Keratinocyte (primary cell): ENCODE results near the gene ZNF792. TPM values are rescaled to one million over a fixed set of nuclear protein-coding genes. Genes with fewer than 3 reads are reported as not detected.

Experiments used
- DNase-seq: peaks from one replicate; pipeline ENCODE4 v3.0.0-alpha.2; 2011; ENCODE audit warnings: low read depth, missing footprints, low spot score
- FAIRE-seq: peaks from 2 replicates; lab custom pipeline; 2011; peaks lifted over from hg19 to GRCh38; lab: Jason Lieb, UNC
- H2AFZ ChIP-seq: 2 replicates; pipeline ENCODE4 v1.6.0; 2012; ENCODE audit warnings: low read length, control low read depth, inconsistent platforms; ENCODE audit not compliant: control insufficient read depth
- H3K27ac ChIP-seq: 2 replicates; pipeline ENCODE4 v1.5.1; 2011; ENCODE audit warnings: low read length; ENCODE audit not compliant: control insufficient read depth, insufficient read depth
- H3K27me3 ChIP-seq: 3 replicates; pipeline ENCODE4 v1.6.0; 2011; ENCODE audit warnings: low read length; ENCODE audit not compliant: control insufficient read depth, insufficient read depth; ENCODE audit errors: extremely low read depth
- H3K36me3 ChIP-seq, 2 experiments: 2 replicates in 1 of 2; 3 replicates in 1 of 2; pipeline ENCODE4 v1.5.1; 2011; ENCODE audit warnings: low read length in 2 of 2, mild to moderate bottlenecking in 1 of 2; ENCODE audit not compliant: control insufficient read depth in 2 of 2, insufficient read depth in 2 of 2; ENCODE audit errors: extremely low read depth in 1 of 2
- H3K4me1 ChIP-seq: 3 replicates; pipeline ENCODE4 v1.5.1; 2011; ENCODE audit warnings: low read length; ENCODE audit not compliant: control insufficient read depth, insufficient read depth; ENCODE audit errors: extremely low read depth
- H3K4me2 ChIP-seq: 3 replicates; pipeline ENCODE4 v1.6.0; 2011; ENCODE audit warnings: low read depth, low read length; ENCODE audit not compliant: control insufficient read depth, insufficient read depth; ENCODE audit errors: extremely low read depth
- H3K4me3 ChIP-seq, 3 experiments: fragments of 200-600 bp in 1 of 3; sonication (generic) in 1 of 3; 2 replicates in 2 of 3; 3 replicates in 1 of 3; pipeline ENCODE4 v1.5.1; 2011 to 2016; ENCODE audit warnings: low read length in 3 of 3, mild to moderate bottlenecking in 3 of 3, control low read depth in 2 of 3, inconsistent platforms in 1 of 3, low read depth in 1 of 3, mixed read lengths in 1 of 3, mixed run types in 1 of 3, moderate library complexity in 1 of 3; ENCODE audit not compliant: control insufficient read depth in 2 of 3, insufficient read depth in 2 of 3; ENCODE audit errors: extremely low read depth in 1 of 3
- H3K79me2 ChIP-seq: 2 replicates; pipeline ENCODE4 v1.6.0; 2012; ENCODE audit warnings: low read length; ENCODE audit not compliant: control insufficient read depth, insufficient read depth
- H3K9ac ChIP-seq: 3 replicates; pipeline ENCODE4 v1.6.0; 2011; ENCODE audit warnings: low read length; ENCODE audit not compliant: control insufficient read depth, insufficient read depth; ENCODE audit errors: extremely low read depth
- H3K9me1 ChIP-seq: 3 replicates; pipeline ENCODE4 v1.6.0; 2011; ENCODE audit warnings: low read length; ENCODE audit not compliant: control insufficient read depth, insufficient read depth; ENCODE audit errors: extremely low read depth
- H3K9me3 ChIP-seq: 2 replicates; pipeline ENCODE4 v1.5.1; 2012; ENCODE audit warnings: low read depth, low read length; ENCODE audit not compliant: control insufficient read depth
- H4K20me1 ChIP-seq: 3 replicates; pipeline ENCODE4 v1.6.0; 2011; ENCODE audit warnings: low read length; ENCODE audit not compliant: control insufficient read depth, insufficient read depth; ENCODE audit errors: extremely low read depth
- EZH2 ChIP-seq: IDR thresholded peaks from one replicate; pipeline ENCODE4 v1.6.1; 2012; ENCODE audit warnings: inconsistent platforms, mild to moderate bottlenecking, low read length, moderate library complexity
- dilution Hi-C: fragments of 300-500 bp; cut with MboI; formaldehyde crosslinking; loops from one replicate; pipeline ENCODE4 v1.7.0; 2020; ENCODE audit warnings: low sequenced_read_pairs; ENCODE audit not compliant: extremely low pct_ligation_motif_present
- polyA minus RNA-seq, 3 experiments: library from RNA; depleted of rRNA, polyadenylated mRNA; stranded (reverse); fragments of >200 nt; gene quantifications; 1 replicate in 1 of 3; 2 replicates in 1 of 3; 3 replicates in 1 of 3; pipeline ENCODE4 v1.2.3, GENCODE V29; 2011
- polyA plus RNA-seq, 5 experiments: library from polyadenylated mRNA; depleted of rRNA in 3 of 5; stranded (reverse) in 3 of 5; stranded (forward) in 1 of 5; unstranded in 1 of 5; fragments of >200 nt; gene quantifications; 1 replicate in 1 of 5; 2 replicates in 3 of 5; 3 replicates in 1 of 5; pipeline versions ENCODE4 v1.2.1 to v1.2.3, GENCODE V29; 2011 to 2012; ENCODE audit warnings: missing spikeins in 2 of 5, low read depth in 1 of 5, low replicate concordance in 1 of 5
- TF ChIP-seq, protein P1 (sequence below), 3 experiments: IDR thresholded peaks in 1 of 3; conservative IDR thresholded peaks in 1 of 3; optimal IDR thresholded peaks in 1 of 3; 2 replicates in 2 of 3; 3 replicates in 1 of 3; pipeline versions ENCODE3 to v1.5.1; 2011; ENCODE audit warnings: low read length in 3 of 3, mild to moderate bottlenecking in 3 of 3, moderate library complexity in 2 of 3, control low read depth in 1 of 3, inconsistent platforms in 1 of 3; ENCODE audit not compliant: insufficient read depth in 2 of 3; ENCODE audit errors: extremely low read depth in 1 of 3

ZNF792 gene
- polyA plus RNA-seq (1.9 to 2.5 TPM (median 2.0 TPM) in 3 replicates), polyA minus RNA-seq (2.7 to 4.9 TPM (median 4.8 TPM) in 3 replicates)
- polyA plus RNA-seq (2011; ENCODE audit: low read depth) = not detected
- polyA plus RNA-seq (2011; cell fraction: cytosol; rRNA removed) = 1.2 and 1.4 TPM in 2 replicates
- polyA plus RNA-seq (2011; cell fraction: nucleus; rRNA removed) = 2.1 and 2.2 TPM in 2 replicates
- polyA plus RNA-seq (2012; ENCODE audit: low replicate concordance) = 0.37 and 1.6 TPM in 2 replicates
- 1.3 TPM for polyA minus RNA-seq (2011; cell fraction: cytosol; rRNA and poly(A)+ RNA removed)
- 4.1 and 6.6 TPM in 2 replicates for polyA minus RNA-seq (2011; cell fraction: nucleus; rRNA and poly(A)+ RNA removed)

DNA sequence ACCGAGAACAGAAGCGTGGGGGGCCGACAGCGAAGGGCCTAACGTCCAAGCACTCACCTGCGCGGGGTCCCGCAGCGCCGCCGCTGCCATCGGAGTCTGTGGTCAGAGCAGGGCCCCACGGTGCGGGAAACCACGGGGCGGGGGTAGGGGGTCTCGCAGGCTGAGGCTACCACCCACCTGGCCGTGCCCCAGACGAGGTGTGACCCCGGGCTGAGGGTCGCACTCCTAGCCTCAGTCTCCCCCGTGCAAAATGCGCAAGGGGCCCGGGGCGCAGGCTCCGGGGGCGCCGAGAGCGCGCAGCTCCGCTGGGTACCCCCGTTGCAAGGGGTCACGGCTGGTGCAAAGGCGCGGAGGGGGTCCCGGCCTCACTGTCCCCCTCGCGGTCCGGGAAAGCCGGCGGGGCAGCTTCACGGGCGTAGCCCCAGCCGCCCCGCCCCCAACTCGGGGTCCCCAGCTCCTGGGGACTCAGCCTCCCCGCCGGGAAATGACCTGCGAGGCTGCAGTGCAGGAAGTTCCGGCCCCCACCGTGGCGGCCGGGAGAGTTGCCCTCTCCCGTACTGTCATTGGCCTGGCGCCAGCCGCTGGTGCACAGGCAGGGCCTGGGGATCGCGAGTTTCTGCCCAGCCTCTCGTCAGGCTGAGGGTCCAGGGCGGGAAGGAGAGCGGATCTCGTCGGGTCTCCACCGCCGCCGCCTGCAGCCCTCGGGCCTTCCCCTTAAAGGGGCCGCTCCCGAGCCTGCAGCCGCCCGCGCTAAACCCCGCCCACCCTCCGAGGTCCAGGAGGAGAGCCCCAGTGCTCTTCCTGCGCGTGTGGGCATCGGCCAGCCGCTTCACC, at the start of gene ZNF792:
Gene ZNF792, minus strand, starts transcription at position 657 of the 834 bp plus-strand sequence. Its CDS starts 567 bp downstream, at position 90.
- FAIRE-seq (no peak), DNase-seq (no peak)
- Histone ChIP-seq H2AFZ (peak within 1 kb of the TSS; percentile 38), H4K20me1 (no peaks in the 10 kb centered on the region), H3K4me1 (peaks cover 10% of the 10 kb centered on the region), H3K27me3 (no peaks in the 10 kb centered on the region), H3K9ac (peak within 1 kb of the TSS; percentile 60), H3K36me3 (peaks cover 5 to 8% of the 10 kb centered on the region in 2 experiments), H3K4me3 (peak within 1 kb of the TSS; percentile 67 to 84 (median 73)), H3K9me1 (no peaks in the 10 kb centered on the region), H3K4me2 (peak within 1 kb of the TSS; percentile 91), H3K79me2 (peaks cover 5% of the 10 kb centered on the region), H3K9me3 (peaks cover 10% of the 10 kb centered on the region), H3K27ac (no peak within 1 kb of the TSS)
- dilution Hi-C loops = no loop called here
- TF ChIP-seq, protein P1, sequence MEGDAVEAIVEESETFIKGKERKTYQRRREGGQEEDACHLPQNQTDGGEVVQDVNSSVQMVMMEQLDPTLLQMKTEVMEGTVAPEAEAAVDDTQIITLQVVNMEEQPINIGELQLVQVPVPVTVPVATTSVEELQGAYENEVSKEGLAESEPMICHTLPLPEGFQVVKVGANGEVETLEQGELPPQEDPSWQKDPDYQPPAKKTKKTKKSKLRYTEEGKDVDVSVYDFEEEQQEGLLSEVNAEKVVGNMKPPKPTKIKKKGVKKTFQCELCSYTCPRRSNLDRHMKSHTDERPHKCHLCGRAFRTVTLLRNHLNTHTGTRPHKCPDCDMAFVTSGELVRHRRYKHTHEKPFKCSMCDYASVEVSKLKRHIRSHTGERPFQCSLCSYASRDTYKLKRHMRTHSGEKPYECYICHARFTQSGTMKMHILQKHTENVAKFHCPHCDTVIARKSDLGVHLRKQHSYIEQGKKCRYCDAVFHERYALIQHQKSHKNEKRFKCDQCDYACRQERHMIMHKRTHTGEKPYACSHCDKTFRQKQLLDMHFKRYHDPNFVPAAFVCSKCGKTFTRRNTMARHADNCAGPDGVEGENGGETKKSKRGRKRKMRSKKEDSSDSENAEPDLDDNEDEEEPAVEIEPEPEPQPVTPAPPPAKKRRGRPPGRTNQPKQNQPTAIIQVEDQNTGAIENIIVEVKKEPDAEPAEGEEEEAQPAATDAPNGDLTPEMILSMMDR (optimal IDR thresholded peaks at IDR 0.05 in 1 of 3, IDR thresholded peaks at IDR 0.05 in 1 of 3, conservative IDR thresholded peaks at IDR 0.05 in 1 of 3; ENCODE audit: extremely low read depth in 1 of 3, insufficient read depth in 2 of 3, low read length in 3 of 3) = no peak
- TF ChIP-seq EZH2 = no peak

DNA sequence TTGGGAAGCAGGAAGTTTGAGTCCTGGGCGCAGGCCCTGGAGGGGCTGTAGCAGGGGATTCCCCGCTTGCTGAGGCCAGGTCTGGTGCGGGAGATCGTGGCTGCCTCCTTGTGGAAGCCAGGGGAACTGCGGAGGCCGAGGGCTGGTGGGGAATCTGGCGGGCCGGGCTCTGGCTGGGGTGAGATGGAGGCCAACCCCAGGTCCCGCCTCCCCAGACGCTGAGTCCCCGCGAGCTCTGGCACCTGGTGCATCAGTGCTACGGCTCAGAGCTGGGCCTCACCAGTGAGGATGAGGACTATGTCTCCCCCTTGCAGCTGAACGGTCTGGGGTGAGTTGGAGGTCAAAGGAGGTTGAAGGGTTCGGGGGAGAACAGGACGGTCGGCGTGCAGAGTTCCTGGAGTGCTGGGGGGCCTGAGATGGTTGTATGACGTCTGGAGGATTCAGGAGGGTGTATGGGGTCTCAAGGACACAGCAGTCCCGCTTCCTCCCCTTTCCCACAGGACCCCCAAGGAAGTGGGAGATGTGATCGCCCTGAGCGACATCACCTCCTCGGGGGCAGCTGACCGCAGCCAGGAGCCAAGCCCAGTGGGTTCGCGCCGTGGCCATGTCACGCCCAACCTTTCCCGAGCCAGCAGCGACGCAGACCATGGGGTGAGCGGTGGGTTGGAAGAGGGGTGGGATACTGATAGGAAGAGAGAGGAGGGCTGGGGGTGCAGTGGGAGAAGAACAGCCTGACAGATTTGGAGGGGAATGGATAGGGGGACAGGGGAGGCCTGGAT, 49.2 kb upstream of the ZNF792 start:
- H3K9ac ChIP-seq = no peak overlapping the region
- H3K27ac ChIP-seq = no peak overlapping the region
- no peak overlapping the region for H3K4me2 ChIP-seq
- H3K4me3 ChIP-seq = no peak overlapping the region
- FAIRE-seq = no peak
- TF ChIP-seq, protein P1 (optimal IDR thresholded peaks at IDR 0.05 in 1 of 3, IDR thresholded peaks at IDR 0.05 in 1 of 3, conservative IDR thresholded peaks at IDR 0.05 in 1 of 3; ENCODE audit: extremely low read depth in 1 of 3, insufficient read depth in 2 of 3, low read length in 3 of 3) = peak; percentile 76 to 96 (median 84)
- TF ChIP-seq EZH2 = no peak
- H3K36me3 ChIP-seq = peaks cover 18 to 22% of the 10 kb centered on the region in 2 experiments
- H3K27me3 ChIP-seq = no peaks in the 10 kb centered on the region
- no peaks in the 10 kb centered on the region for H3K9me3 ChIP-seq
- H3K9me1 ChIP-seq = no peaks in the 10 kb centered on the region
- no peaks in the 10 kb centered on the region for H3K4me1 ChIP-seq
- dilution Hi-C loops = no loop called here
- H3K79me2 ChIP-seq = no peaks in the 10 kb centered on the region
- no peak overlapping the region for H2AFZ ChIP-seq
- peak; percentile 9 for DNase-seq
- no peaks in the 10 kb centered on the region for H4K20me1 ChIP-seq
